Cardiac muscle cell (in vitro differentiated cells and primary cell): Measurements from ENCODE around the gene KIF25. TPM values are rescaled to one million over a fixed set of nuclear protein-coding genes. Genes with fewer than 3 reads are reported as not detected.

Experiments used
- DNase-seq, 2 donors: peaks; one replicate each; pipeline versions ENCODE4 v3.0.0 to v3.0.0-alpha.2; 2010 to 2017; ENCODE audit warnings: low read depth in 1 of 2, low spot score in 1 of 2
- H3K27ac ChIP-seq: fragments of 200-600 bp; sonication (generic); 2 replicates; pipeline ENCODE4 v1.5.1; 2016
- H3K27me3 ChIP-seq: fragments of 200-600 bp; sonication (generic); 2 replicates; pipeline ENCODE4 v1.6.0; 2016; ENCODE audit warnings: control low read depth
- H3K36me3 ChIP-seq: fragments of 200-600 bp; sonication (generic); 2 replicates; pipeline ENCODE4 v1.5.1; 2016; ENCODE audit warnings: control low read depth
- H3K4me1 ChIP-seq: fragments of 200-600 bp; sonication (generic); 2 replicates; pipeline ENCODE4 v1.8.1; 2017; ENCODE audit warnings: low read depth, mild to moderate bottlenecking, mixed run types
- H3K4me3 ChIP-seq: fragments of 200-600 bp; sonication (generic); 2 replicates; pipeline ENCODE4 v1.5.1; 2016; ENCODE audit warnings: mild to moderate bottlenecking
- H3K9me3 ChIP-seq: fragments of 200-600 bp; sonication (generic); 2 replicates; pipeline ENCODE4 v1.5.1; 2017; ENCODE audit warnings: low read depth, mild to moderate bottlenecking, control low read depth
- CTCF ChIP-seq: IDR thresholded peaks from 2 replicates; pipeline ENCODE4 v1.5.1; 2012; ENCODE audit warnings: low read depth, mild to moderate bottlenecking, low read length
- polyA plus RNA-seq: library from polyadenylated mRNA; unstranded; fragments of >200 nt; fragmentation: Nextera tagmentation; extraction: Ambion mirVana; gene quantifications from 2 replicates; pipeline ENCODE4 v1.2.1, GENCODE V29; 2016
- total RNA-seq: library from RNA; depleted of rRNA; stranded (reverse); fragments of >200 nt; gene quantifications from 2 replicates; pipeline ENCODE4 v1.2.3, GENCODE V29; 2016

KIF25 gene
- total and polyA plus RNA-seq, 2 experiments from 2014 or later: 0.40 to 1.6 TPM

- Histone ChIP-seq H3K27ac (no peak overlapping the region), H3K9me3 (no peaks in the 10 kb centered on the region), H3K4me1 (no peaks in the 10 kb centered on the region), H3K4me3 (no peak overlapping the region), H3K27me3 (no peaks in the 10 kb centered on the region), H3K36me3 (no peaks in the 10 kb centered on the region)
- TF ChIP-seq CTCF: no peak
- DNase-seq: no peak
Observed at GRCh38 chr6:168022488-168023321, 25.2 kb downstream of the KIF25 start.

GRCh38 chr6:168024951-168025510 lies 27.6 kb downstream of the KIF25 start:
- Histone ChIP-seq H3K27ac (no peak overlapping the region), H3K4me1 (no peaks in the 10 kb centered on the region), H3K36me3 (no peaks in the 10 kb centered on the region), H3K27me3 (no peaks in the 10 kb centered on the region), H3K9me3 (no peaks in the 10 kb centered on the region), H3K4me3 (no peak overlapping the region)
- TF ChIP-seq CTCF: no peak
- DNase-seq: no peak

GRCh38 chr6:168025831-168026710 lies 28.6 kb downstream of the KIF25 start:
- TF ChIP-seq CTCF: no peak
- Histone ChIP-seq H3K27me3 (no peaks in the 10 kb centered on the region), H3K9me3 (no peaks in the 10 kb centered on the region), H3K4me1 (no peaks in the 10 kb centered on the region), H3K36me3 (no peaks in the 10 kb centered on the region), H3K27ac (no peak overlapping the region), H3K4me3 (no peak overlapping the region)
- DNase-seq: no peak

- DNase-seq: no peak
- no peak for TF ChIP-seq CTCF
- no peak overlapping the region for H3K4me3 ChIP-seq
- no peak overlapping the region for H3K27ac ChIP-seq
- no peaks in the 10 kb centered on the region for H3K36me3 ChIP-seq
- H3K27me3 ChIP-seq: no peaks in the 10 kb centered on the region
- no peaks in the 10 kb centered on the region for H3K9me3 ChIP-seq
- H3K4me1 ChIP-seq: no peaks in the 10 kb centered on the region
Observed at GRCh38 chr6:168026925-168027324, 29.5 kb downstream of the KIF25 start.

GRCh38 chr6:168027521-168027920 lies 30.1 kb downstream of the KIF25 start:
- Histone ChIP-seq H3K4me3 (no peak overlapping the region), H3K27ac (no peak overlapping the region), H3K4me1 (no peaks in the 10 kb centered on the region), H3K36me3 (no peaks in the 10 kb centered on the region), H3K9me3 (no peaks in the 10 kb centered on the region), H3K27me3 (no peaks in the 10 kb centered on the region)
- no peak for TF ChIP-seq CTCF
- no peak for DNase-seq
